NCI-H1092 (cell line): ENCODE data around the gene PCDH1.
"Not testable (repeated sequence)": the region's sequence is repeated elsewhere in the genome, so short reads cannot be mapped to it uniquely, and the experiment has no call there.

ENCODE experiments used
- DNase-seq: peaks from one replicate; lab custom pipeline; 2025; lab: John Stamatoyannopoulos, UW

Gene PCDH1

GRCh38 chr5:141878186-141878710, at the start of gene PCDH1:
PCDH1 (minus strand) TSS chr5:141878410; CDS start chr5:141878262, 148 bp downstream.
- no peak for DNase-seq

- DNase-seq: no peak
Measured at GRCh38 chr5:141926434-141926833, 48.2 kb upstream of the PCDH1 start.

GRCh38 chr5:141923448-141924313, 45.5 kb upstream of the PCDH1 start, which contains the start of gene DELE1:
DELE1 (plus strand) TSS chr5:141923871; CDS start chr5:141923942, 71 bp downstream.
- DNase-seq: peak; percentile 60

DNA sequence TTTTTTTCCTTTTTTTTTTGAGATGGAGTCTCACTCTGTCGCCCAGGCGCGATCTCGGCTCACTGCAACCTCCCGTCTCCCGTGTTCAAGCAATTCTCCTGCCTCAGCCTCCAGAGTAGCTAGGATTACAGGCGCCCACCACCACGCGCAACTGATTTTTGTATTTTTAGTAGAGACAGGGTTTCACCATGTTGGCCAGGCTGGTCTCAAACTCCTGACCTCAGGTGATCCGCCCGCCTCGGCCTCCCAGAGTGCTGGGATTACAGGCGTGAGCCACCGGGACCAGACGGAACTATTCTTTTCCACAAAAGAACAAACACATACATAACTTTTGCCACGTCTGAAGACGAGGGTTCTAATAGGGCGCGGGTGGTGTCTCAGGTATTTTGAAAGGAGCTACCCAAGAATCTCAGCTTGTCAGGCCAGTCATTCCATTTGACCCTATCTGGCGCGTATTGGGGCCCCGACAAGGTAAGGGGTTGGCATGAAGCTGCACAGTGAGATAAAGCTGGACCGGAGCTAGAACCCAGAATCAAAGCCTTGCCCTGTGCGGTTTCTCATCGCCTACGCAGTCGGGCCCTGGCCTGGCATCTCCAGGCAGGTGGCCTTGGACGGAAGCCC, 44.7 kb upstream of the PCDH1 start:
- not testable (repeated sequence) for DNase-seq

DNA sequence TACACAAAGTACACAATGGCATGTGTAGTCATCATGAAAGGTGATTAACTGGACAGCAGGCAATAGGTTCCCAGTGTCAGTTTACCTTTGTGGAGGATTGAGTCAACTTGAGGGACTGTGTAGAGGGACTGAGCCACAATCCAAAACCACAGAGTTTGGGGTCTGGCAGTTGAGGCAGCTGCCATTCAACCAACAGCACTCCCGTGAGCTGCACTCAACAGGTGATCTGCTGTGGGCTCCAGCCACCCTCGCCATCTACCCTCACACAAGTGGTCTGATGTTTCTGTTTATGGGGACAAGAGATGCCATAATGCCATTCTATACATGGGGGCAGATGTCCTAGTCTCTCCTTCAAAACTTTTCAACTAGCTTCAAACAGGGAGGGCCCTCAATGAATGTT, 42.6 kb upstream of the PCDH1 start:
- DNase-seq: no peak

DNA sequence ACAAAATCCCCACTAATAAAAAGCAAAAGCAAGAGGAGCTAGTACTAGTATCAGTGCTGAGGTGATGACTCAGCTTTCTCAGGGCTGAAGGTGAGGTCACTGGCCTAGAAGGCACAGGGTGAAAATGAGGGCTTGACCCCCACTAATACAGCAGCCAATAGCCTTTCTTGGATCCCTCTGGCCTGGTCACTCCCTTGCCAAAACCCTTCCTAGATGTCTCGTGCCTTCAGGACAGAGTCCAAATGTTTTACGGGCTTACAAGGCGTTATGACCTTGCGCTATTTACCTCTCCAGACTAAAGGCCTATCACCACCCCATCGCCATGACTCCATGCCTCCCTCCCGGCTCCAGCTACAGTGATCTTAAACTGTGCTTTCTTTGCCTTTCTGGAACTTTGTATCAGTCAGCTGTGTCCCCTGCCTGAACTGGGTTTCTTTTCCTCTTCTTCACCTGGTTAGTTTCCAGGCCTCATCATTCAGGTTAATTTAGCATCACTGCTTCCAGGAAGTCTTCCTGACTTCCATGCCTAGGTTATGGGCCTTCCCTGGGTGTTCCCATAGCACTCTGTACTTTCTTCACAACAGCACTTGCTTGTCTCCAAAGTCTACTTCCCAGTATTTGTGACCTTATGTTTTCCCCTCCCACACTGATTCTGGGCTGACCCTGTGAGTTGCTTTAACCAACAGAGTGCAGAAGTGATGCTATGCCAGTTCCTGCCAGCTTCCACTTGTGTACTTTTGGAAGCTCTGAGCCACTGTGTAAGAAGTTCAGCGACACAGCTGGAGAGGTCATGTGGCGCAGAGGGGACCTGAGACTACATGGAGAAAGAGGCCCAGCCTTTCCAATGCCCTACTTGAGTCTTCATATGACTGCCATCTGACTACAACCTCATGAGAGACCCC, 41.3 kb upstream of the PCDH1 start:
- no peak for DNase-seq

- no peak for DNase-seq
Measured at GRCh38 chr5:141917760-141918159, 39.5 kb upstream of the PCDH1 start.

DNA sequence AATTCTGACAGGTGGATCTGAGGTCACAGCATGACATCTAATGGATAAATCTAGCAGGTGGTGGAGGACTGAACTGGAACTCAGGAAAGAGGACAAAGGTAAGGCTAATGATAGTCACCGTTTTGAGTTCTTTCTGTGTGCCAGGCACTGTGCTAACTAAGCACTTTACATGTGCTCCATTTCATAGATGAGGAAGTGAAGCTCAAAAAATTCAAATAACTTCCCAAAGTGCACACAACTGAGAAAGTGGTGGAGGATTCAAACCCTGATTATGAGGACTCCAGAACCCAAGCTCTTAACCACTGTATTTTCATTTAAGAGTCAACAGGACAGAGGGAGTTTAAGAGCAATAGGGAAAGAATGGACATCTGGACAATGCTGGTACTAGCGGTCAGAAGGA, 38.3 kb upstream of the PCDH1 start:
- no peak for DNase-seq

DNA sequence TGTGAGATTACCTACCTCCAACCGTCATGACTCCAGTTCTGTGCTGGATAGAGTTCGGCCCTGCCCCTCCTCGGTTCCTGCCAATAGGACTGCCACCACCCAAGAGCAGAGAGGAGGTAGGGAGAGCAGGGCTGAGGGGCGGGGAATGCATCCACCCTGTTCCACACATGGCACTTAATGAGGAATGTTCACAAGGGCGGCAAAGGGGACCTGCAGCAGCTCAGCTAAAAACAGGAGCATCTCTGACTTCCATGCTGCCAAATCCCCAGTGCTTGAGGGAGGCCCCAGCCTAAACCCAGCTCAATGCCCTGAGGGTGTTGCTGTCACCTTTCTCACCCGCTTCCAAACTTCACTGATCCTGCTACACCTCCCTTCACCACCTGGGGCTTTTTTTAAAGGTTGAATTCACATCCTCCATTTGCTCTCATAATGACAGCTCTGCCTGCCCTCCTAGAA, 37.7 kb upstream of the PCDH1 start:
- no peak for DNase-seq

DNA sequence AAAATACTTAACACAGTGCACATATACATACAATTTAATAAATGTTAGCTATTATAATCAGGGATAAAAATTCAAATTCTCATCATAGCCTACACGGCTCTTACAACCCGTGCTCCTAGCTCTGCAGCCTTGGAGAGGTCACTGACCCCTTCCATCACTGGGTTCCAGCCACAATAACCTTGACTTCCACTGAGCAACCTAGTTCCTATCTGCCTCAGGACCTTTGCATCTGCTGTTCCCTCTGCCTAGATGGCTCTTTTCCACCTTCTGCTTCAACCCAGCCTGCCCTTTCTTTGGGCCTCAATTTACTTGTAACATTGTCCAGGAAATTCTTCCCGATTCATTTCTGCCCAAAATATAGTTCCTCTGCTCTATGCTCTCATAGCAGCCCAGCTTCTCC, 36.6 kb upstream of the PCDH1 start:
- no peak for DNase-seq

DNA sequence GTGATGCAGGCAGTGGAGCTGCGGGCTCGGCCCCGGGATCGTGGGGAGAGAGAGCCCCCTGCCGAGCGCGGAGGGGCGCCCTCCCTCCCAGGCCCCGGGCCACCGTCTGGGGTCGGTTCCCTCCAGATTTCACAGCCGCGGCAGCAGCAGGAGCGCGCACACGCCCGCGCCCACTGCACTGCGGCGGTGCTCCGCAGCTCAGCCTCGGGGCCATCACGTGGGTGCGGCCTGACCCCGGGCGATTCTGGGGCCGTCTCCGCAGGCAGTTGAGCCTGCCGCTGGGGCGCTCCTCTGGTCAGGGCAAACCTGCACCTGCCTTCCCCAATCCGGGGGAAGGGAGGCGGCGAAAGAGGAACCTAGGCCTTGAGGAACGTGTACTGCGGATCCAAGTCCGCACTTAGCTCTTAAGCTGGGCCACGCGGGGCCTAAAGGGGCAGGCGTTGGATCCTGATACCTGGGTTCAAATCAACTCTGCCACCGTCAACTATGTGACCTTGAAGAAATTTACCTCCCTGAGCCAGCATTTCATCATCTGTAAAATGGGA, 36.1 kb upstream of the PCDH1 start:
- peak; percentile 16 for DNase-seq

- DNase-seq: no peak
Measured at GRCh38 chr5:141913560-141914198, 35.5 kb upstream of the PCDH1 start.

DNA sequence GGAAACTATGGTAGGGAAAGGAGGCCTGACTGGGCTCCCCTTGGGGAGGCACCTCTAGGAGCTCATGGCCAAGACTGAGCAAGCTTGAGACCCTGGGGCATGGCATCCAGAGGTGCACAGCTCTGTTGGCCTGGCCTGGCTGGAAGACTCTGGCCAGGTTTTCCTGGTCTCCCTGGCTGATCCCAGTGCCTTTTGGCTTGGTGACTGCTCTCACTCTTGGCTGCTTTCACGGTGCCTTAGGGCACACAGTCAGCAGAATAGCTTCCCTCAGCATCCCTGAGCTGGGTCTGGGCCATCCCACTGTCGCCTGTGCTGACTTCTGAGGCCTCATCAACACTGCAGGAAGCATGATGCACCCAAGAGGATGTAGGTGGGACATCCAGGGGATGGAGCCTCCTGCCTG, 32.1 kb upstream of the PCDH1 start:
- DNase-seq: no peak

DNA sequence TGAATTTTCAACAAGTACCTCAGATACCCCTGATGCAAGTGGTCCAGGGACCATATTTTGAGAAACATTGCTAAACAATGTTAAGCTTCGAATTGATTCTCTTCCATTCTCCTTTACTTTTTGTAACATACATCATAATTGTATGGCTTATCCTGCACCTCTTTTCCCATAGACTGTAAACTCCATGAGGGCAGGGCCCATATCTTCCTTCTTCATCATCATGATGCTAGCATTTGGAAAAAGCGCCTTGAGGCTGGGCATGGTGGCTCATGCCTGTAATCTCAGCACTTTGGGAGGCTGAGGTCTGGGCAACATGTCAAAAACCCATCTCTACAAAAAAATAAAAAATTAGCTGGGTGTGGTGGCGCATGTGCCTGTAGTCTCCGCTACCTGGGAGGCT, 31.0 kb upstream of the PCDH1 start:
- DNase-seq: no peak

DNA sequence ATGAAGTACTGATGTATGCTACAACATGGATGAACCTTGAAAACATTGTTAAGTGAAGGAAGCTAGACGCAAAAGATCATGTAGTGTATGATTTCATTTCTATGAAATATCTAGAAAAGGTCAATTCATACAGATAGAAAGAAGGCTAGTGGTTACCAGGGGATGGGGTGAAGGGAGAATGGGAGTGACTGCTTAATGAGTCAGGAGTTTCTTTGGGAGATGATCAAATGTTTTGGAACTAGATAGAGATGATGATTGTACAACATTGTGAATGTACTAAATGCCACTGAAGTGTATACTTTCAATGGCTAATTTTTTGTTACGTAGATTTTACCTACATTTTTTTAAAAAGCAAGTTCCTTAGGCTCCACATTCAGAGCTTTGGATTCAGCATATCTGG, 30.6 kb upstream of the PCDH1 start:
- no peak for DNase-seq

DNA sequence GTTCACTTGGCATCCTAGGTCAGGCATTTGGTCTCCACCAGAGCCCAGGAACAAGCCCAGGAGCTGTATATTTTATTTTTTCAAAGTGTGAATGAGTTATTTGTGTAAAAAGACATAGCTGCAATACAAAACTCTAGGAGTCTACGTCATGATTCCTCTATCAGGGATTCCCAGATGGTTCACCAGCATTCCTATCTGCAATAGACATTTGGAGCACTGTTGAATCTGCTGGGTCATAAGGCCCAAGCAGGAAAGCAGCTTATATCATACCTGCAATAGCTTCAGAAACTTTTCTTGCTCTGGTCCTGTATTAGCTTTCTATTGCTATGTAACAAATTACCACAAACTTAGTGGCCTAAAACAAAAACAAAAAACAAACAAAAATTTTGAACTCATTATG, 28.8 kb upstream of the PCDH1 start:
- DNase-seq: no peak

DNA sequence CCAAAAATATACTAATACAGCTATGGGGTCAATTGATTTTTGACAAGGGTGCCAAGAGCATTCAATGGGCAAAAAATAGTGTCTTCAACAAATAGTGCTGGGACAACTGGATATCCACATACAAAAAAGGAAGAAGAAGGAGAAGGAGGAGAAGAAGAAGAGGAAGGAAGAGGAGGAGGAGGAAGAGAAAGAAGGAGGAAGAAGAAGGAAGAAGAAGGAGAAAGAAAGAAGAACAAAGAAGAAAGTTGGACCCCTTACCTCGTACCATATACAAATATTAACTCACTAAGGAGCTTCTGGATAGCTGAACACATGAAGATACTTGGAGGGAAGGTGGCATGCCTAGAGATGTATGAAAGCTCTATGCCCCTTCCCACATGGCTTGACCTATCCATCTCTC, 28.3 kb upstream of the PCDH1 start:
- no peak for DNase-seq

GRCh38 chr5:141904551-141904950, 26.3 kb upstream of the PCDH1 start:
- no peak for DNase-seq

DNA sequence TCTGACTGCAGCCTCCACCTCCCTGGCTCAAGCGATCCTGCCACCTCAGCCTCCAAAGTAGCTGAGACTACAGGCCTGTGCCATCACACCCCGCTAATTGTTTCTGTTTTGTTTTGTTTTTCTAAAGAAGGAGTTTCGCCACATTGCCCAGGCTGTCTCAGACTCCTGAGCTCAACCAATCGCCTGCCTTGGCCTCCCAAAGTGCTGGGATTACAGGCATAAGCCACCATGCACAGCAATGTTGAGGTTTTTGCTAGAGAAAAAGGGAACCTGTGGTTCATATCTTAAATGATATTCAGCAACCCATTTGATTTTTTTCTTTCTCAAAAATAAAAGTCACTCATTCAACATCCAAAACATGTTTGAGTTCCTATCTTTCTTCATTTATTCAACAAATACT, 25.1 kb upstream of the PCDH1 start:
- no peak for DNase-seq

DNA sequence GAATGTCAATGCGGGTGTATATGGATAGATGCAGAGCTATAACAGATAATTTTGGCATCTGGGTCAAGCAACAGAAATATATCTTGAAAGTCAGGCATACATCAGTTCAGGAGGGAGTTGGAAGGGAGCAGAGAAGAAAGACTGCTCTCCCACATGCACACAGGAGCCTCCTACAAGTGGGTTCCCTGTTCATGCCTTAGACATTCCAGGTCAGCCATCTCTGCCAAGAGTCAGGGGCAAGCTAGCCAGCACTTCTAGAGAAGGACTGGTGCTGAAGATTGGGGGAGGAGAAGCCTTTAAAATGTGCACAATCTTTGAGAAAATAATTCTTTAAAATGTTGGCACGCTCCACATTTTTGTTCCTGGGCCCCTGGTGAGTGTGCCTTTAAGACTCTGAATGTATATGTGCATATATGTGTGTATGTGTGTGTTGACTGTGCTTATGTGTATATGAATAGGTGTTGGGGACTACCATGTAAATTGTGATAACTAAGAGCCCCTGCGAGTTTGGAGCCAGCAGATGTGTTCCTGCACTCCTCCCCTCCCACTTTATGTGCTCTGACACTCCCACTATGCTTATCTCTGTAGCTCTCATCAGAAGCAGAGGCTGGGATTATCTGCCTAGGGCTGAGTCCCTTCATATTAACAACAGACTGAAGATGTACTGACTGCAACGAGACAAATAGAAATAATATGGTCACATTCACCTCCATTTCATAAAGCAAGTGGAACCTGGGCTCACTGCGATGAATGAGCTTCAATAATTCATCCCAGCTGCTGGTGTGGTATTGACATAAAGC, 24.0 kb upstream of the PCDH1 start:
- DNase-seq: no peak
